Suprapubic skin (tissue), 4 donors: ENCODE measurements around the gene C4orf17.

Experiments used
- CTCF ChIP-seq, 2 donors: fragments of 200-600 bp in 1 of 2; fragments of 450-650 bp in 1 of 2; sonication (generic) in 1 of 2; IDR thresholded peaks; one replicate each; pipeline ENCODE4 v1.5.1; 2016 to 2019; ENCODE audit warnings: antibody characterized with exemption in 2 of 2, mild to moderate bottlenecking in 1 of 2, moderate library complexity in 1 of 2
- EP300 ChIP-seq: sonication (generic); formaldehyde crosslinking; IDR thresholded peaks from one replicate; pipeline ENCODE4 v1.6.1; 2017; ENCODE audit warnings: antibody characterized with exemption
- POLR2A ChIP-seq, 2 donors: fragments of 450-650 bp; IDR thresholded peaks; one replicate each; pipeline ENCODE4 v1.6.1; 2017; ENCODE audit warnings: antibody characterized with exemption in 2 of 2, mild to moderate bottlenecking in 2 of 2, moderate library complexity in 2 of 2
- POLR2AphosphoS5 ChIP-seq, 3 donors: sonication (generic); formaldehyde crosslinking; IDR thresholded peaks; one replicate each; pipeline ENCODE4 v1.6.1; 2017; ENCODE audit warnings: antibody characterized with exemption in 3 of 3

- TF ChIP-seq CTCF (IDR thresholded peaks at IDR 0.05) (no peak), EP300 (no peak), POLR2A (IDR thresholded peaks at IDR 0.05) (no peak), POLR2AphosphoS5 (IDR thresholded peaks at IDR 0.05) (no peak)
Observed at GRCh38 chr4:99536848-99537247, 26.0 kb downstream of the C4orf17 start.
